Measurements from ENCODE around the gene VGLL3. TPM values are rescaled to one million over a fixed set of nuclear protein-coding genes. Genes with fewer than 3 reads are reported as not detected.

VGLL3 gene
- total and polyA plus RNA-seq, 2 experiments from 2014 or later = 1.4 to 7.3 TPM

DNA sequence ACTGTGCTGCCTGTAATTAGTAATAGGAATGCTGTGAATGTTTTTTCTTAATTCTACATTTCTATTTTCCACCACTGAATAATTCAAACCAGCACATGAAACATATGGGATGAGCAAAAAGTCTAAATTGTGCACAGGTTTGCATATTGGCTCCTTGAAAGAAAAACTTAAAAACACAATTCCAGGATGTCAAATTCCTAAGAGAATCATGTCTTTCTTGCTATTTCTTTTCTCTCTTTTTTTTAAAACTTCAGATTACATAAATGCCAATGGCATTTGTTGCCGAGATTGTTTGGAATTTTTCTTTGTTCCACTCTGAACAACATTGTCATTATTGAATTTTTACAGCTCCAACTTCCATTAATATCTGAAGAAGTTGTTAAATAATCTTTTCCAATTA lies 60.8 kb downstream of the VGLL3 start:
- TF ChIP-seq NANOG (IDR thresholded peaks at IDR 0.05; ENCODE audit: borderline replicate concordance) = no peak
- no peak for TF ChIP-seq ZNF114 (CRISPR knock-in tag; IDR thresholded peaks at IDR 0.05)
- TF ChIP-seq CTCF (conservative IDR thresholded peaks at IDR 0.05; ENCODE audit: low read depth in 2 of 2) = no peak
- no peak for TF ChIP-seq CREB1 (CRISPR knock-in tag; IDR thresholded peaks at IDR 0.05; ENCODE audit: low read depth)
- TF ChIP-seq REST (IDR thresholded peaks at IDR 0.05; ENCODE audit: unreplicated experiment) = no peak
- no peak for TF ChIP-seq ZNF331 (CRISPR knock-in tag; IDR thresholded peaks at IDR 0.05; ENCODE audit: low read depth)
- TF ChIP-seq, protein P1, sequence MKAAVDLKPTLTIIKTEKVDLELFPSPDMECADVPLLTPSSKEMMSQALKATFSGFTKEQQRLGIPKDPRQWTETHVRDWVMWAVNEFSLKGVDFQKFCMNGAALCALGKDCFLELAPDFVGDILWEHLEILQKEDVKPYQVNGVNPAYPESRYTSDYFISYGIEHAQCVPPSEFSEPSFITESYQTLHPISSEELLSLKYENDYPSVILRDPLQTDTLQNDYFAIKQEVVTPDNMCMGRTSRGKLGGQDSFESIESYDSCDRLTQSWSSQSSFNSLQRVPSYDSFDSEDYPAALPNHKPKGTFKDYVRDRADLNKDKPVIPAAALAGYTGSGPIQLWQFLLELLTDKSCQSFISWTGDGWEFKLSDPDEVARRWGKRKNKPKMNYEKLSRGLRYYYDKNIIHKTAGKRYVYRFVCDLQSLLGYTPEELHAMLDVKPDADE (IDR thresholded peaks at IDR 0.05) = no peak
- no peak for TF ChIP-seq EZH2 (IDR thresholded peaks at IDR 0.05; ENCODE audit: low read depth, unreplicated experiment)
- TF ChIP-seq, protein P2, sequence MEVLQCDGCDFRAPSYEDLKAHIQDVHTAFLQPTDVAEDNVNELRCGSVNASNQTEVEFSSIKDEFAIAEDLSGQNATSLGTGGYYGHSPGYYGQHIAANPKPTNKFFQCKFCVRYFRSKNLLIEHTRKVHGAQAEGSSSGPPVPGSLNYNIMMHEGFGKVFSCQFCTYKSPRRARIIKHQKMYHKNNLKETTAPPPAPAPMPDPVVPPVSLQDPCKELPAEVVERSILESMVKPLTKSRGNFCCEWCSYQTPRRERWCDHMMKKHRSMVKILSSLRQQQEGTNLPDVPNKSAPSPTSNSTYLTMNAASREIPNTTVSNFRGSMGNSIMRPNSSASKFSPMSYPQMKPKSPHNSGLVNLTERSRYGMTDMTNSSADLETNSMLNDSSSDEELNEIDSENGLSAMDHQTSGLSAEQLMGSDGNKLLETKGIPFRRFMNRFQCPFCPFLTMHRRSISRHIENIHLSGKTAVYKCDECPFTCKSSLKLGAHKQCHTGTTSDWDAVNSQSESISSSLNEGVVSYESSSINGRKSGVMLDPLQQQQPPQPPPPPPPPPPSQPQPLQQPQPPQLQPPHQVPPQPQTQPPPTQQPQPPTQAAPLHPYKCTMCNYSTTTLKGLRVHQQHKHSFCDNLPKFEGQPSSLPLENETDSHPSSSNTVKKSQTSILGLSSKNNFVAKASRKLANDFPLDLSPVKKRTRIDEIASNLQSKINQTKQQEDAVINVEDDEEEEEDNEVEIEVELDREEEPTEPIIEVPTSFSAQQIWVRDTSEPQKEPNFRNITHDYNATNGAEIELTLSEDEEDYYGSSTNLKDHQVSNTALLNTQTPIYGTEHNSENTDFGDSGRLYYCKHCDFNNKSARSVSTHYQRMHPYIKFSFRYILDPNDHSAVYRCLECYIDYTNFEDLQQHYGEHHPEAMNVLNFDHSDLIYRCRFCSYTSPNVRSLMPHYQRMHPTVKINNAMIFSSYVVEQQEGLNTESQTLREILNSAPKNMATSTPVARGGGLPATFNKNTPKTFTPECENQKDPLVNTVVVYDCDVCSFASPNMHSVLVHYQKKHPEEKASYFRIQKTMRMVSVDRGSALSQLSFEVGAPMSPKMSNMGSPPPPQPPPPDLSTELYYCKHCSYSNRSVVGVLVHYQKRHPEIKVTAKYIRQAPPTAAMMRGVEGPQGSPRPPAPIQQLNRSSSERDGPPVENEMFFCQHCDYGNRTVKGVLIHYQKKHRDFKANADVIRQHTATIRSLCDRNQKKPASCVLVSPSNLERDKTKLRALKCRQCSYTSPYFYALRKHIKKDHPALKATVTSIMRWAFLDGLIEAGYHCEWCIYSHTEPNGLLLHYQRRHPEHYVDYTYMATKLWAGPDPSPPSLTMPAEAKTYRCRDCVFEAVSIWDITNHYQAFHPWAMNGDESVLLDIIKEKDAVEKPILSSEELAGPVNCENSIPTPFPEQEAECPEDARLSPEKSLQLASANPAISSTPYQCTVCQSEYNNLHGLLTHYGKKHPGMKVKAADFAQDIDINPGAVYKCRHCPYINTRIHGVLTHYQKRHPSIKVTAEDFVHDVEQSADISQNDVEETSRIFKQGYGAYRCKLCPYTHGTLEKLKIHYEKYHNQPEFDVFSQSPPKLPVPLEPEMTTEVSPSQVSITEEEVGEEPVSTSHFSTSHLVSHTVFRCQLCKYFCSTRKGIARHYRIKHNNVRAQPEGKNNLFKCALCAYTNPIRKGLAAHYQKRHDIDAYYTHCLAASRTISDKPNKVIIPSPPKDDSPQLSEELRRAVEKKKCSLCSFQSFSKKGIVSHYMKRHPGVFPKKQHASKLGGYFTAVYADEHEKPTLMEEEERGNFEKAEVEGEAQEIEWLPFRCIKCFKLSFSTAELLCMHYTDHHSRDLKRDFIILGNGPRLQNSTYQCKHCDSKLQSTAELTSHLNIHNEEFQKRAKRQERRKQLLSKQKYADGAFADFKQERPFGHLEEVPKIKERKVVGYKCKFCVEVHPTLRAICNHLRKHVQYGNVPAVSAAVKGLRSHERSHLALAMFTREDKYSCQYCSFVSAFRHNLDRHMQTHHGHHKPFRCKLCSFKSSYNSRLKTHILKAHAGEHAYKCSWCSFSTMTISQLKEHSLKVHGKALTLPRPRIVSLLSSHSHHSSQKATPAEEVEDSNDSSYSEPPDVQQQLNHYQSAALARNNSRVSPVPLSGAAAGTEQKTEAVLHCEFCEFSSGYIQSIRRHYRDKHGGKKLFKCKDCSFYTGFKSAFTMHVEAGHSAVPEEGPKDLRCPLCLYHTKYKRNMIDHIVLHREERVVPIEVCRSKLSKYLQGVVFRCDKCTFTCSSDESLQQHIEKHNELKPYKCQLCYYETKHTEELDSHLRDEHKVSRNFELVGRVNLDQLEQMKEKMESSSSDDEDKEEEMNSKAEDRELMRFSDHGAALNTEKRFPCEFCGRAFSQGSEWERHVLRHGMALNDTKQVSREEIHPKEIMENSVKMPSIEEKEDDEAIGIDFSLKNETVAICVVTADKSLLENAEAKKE (CRISPR knock-in tag; IDR thresholded peaks at IDR 0.05) = no peak
- no peak for TF ChIP-seq STAT1 (IDR thresholded peaks at IDR 0.05; ENCODE audit: unreplicated experiment)
- no peak for TF ChIP-seq POLR2AphosphoS5 (IDR thresholded peaks at IDR 0.05; ENCODE audit: low read depth)
- no peak for TF ChIP-seq JUNB (IDR thresholded peaks at IDR 0.05; ENCODE audit: unreplicated experiment)
- TF ChIP-seq EZH2phosphoT487 (IDR thresholded peaks at IDR 0.05; ENCODE audit: unreplicated experiment) = no peak
- no peaks in the 10 kb centered on the region for H3K27me3 ChIP-seq (ENCODE audit: insufficient read depth)
- no peak overlapping the region for H2AFZ ChIP-seq
- Mint-ChIP-seq H3K4me3 (no peak overlapping the region), H3K27me3 (ENCODE audit: insufficient read depth, low read depth, poor library complexity) (no peaks in the 10 kb centered on the region), H3K4me1 (peaks cover 2% of the 10 kb centered on the region; the same call in 1 of the 3 replicates), H3K9me3 (no peaks in the 10 kb centered on the region), H3K27ac (no peak overlapping the region), H3K36me3 (ENCODE audit: low read depth) (no peaks in the 10 kb centered on the region)
- no peak overlapping the region for H3K4me3 ChIP-seq
- no peaks in the 10 kb centered on the region for H4K20me1 ChIP-seq (replicated peaks; ENCODE audit: insufficient read depth)
- no peak for DNase-seq (ENCODE audit: low spot score)
- H3K79me2 ChIP-seq (replicated peaks; ENCODE audit: insufficient read depth) = no peaks in the 10 kb centered on the region
- no peaks in the 10 kb centered on the region for H3K36me3 ChIP-seq (ENCODE audit: insufficient read depth)
- ATAC-seq = no peak
- no peaks in the 10 kb centered on the region for H3F3A ChIP-seq (replicated peaks; ENCODE audit: low read depth)
- H3K4me2 ChIP-seq = no peak overlapping the region
- no peak overlapping the region for H3K27ac ChIP-seq (ENCODE audit: low read depth)
- H3K4me1 ChIP-seq (ENCODE audit: insufficient read depth) = peaks cover 8% of the 10 kb centered on the region
- peaks cover 9% of the 10 kb centered on the region; the same call in 1 of the 2 replicates for H3K9me2 ChIP-seq (ENCODE audit: insufficient read depth)

Data from GM23338 (cell line).